Large intestine (tissue), 3 donors: ENCODE measurements around the gene LIN9. TPM values are rescaled to one million over a fixed set of nuclear protein-coding genes. Genes with fewer than 3 reads are reported as not detected.

Source experiments
- DNase-seq, 2 donors: peaks; one replicate each; pipeline versions ENCODE4 v3.0.0 to v3.0.0-alpha.2; 2013
- H3K27ac ChIP-seq: one replicate; pipeline ENCODE4 v1.5.1; 2013; ENCODE audit warnings: low read length
- H3K27me3 ChIP-seq: 2 replicates; pipeline ENCODE4 v1.6.1; 2013; ENCODE audit warnings: low read length; ENCODE audit not compliant: control insufficient read depth, insufficient read depth
- H3K36me3 ChIP-seq: 2 replicates; pipeline ENCODE4 v1.6.1; 2013; ENCODE audit warnings: low read length; ENCODE audit not compliant: control insufficient read depth, insufficient read depth
- H3K4me1 ChIP-seq: one replicate; pipeline ENCODE4 v1.6.1; 2013; ENCODE audit warnings: low read length; ENCODE audit not compliant: control insufficient read depth, insufficient read depth
- H3K4me3 ChIP-seq: one replicate; pipeline ENCODE4 v1.5.1; 2013; ENCODE audit warnings: low read length
- H3K9me3 ChIP-seq: one replicate; pipeline ENCODE4 v1.6.1; 2013; ENCODE audit warnings: mild to moderate bottlenecking, low read depth, low read length, moderate library complexity; ENCODE audit not compliant: control insufficient read depth
- WGBS: methylation state at CpG from one replicate; pipeline ENCODE4 v1.1.5; 2013; ENCODE audit warnings: low lambda C conversion rate; ENCODE audit not compliant: insufficient coverage; 5-methylcytosine and 5-hydroxymethylcytosine counted together
- polyA plus RNA-seq: library from polyadenylated mRNA; unstranded; fragments of 120-200 nt; gene quantifications from one replicate; pipeline ENCODE4 v1.2.1, GENCODE V29; 2013

Gene LIN9
- polyA plus RNA-seq, 1 donor, result 5.4 TPM

- H3K4me3 ChIP-seq, result no peak overlapping the region
- H3K4me1 ChIP-seq, result peaks cover 2% of the 10 kb centered on the region
- no peaks in the 10 kb centered on the region for H3K27me3 ChIP-seq
- 100% methylated on average over 1 of the region's 2 CpGs for WGBS
- no peaks in the 10 kb centered on the region for H3K9me3 ChIP-seq
- no peak for DNase-seq
- H3K36me3 ChIP-seq, result no peaks in the 10 kb centered on the region
- no peak overlapping the region for H3K27ac ChIP-seq
Measured at GRCh38 chr1:226306425-226306824, 2.5 kb downstream of the LIN9 start.

DNA sequence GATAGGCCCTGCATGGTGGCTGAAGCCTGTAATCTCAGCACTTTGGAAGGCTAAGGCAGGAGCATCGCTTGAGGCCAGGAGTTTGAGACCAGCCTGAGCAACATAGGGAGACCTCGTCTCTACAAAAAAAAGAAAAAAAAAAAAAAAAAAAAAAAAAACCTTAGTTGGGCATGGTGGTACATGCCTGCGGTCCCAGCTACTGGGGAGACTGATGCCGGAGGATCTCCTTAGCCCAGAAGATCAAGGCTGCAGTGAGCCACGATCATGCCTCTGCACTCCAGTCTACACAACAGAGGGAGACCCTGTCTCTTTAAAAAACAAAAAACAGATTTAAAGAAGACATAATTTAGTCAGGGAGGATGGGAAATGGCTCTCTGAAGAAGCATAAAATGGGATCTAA, 3.8 kb downstream of the LIN9 start:
- H3K4me1 ChIP-seq, result peaks cover 2% of the 10 kb centered on the region
- no peak for DNase-seq

DNA sequence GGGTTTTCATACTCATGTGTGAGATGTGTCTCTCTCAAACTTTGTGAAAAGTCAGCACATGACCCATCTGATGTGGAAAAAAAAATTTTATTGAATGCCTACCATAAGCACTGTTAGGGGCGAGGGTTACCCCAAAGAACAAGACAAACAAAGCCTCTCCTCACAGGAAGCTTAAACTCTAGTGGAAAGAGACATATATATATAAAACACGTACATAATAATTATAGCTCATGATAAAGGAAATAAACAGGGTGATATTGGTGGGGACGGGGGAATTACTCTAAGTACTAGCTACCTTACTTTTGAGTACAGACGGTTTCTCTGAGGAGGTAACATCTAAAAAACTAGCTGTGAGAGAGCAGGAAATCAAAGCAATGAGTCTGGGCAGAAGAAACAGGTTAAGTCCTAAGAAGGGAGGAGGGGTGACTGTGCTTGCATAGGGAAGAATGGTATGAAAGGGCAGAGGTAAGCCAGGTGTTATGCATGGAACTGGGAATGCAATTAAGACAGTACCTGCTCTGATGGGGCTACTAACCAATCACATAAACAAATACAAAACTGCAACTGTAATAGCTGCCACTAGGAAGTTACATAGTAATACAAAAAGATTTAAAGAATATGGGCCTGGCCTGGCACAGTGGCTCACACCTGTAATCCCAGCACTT, 4.5 kb downstream of the LIN9 start:
- Histone ChIP-seq H3K9me3 (no peaks in the 10 kb centered on the region), H3K27me3 (no peaks in the 10 kb centered on the region), H3K36me3 (no peaks in the 10 kb centered on the region), H3K4me3 (no peak overlapping the region), H3K27ac (no peak overlapping the region), H3K4me1 (peaks cover 2% of the 10 kb centered on the region)
- 100% methylated on average over 2 of the region's 4 CpGs for WGBS
- no peak for DNase-seq

More for the DNA sequence above, 3.8 kb downstream of the LIN9 start:
- Histone ChIP-seq H3K27me3 (no peaks in the 10 kb centered on the region), H3K4me3 (no peak overlapping the region), H3K27ac (no peak overlapping the region), H3K9me3 (no peaks in the 10 kb centered on the region), H3K36me3 (no peaks in the 10 kb centered on the region)
- WGBS, result no CpG with 5 or more reads among the region's 5 CpGs

DNA sequence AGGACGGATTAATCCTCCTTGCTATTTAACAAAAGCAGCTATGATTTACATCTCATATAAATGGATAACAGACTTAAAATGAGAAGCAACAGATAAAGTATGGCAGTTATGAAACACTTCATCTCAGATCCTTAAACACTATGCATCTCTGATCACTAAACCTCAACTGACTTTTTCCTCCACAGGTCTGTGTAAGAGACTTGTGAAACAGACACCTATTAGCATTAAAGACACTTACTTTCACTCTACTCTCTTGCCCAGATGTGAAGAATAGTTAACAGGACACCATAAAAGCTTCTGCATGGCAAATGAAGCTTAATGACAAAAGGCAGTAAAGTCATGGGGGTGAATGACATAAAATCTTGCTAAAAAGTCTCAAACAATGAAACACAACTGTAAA, 6.2 kb downstream of the LIN9 start:
- Histone ChIP-seq H3K27ac (no peak overlapping the region), H3K9me3 (no peaks in the 10 kb centered on the region), H3K27me3 (no peaks in the 10 kb centered on the region), H3K4me1 (no peaks in the 10 kb centered on the region), H3K4me3 (no peak overlapping the region), H3K36me3 (peaks cover 9% of the 10 kb centered on the region)
- DNase-seq, result no peak
- WGBS, result 100% methylated on average over 1 of the region's 1 CpG

- H3K4me1 ChIP-seq, result no peaks in the 10 kb centered on the region
- H3K4me3 ChIP-seq, result no peak overlapping the region
- peaks cover 23% of the 10 kb centered on the region for H3K36me3 ChIP-seq
- no peak overlapping the region for H3K27ac ChIP-seq
- no peaks in the 10 kb centered on the region for H3K27me3 ChIP-seq
- no peak for DNase-seq
- H3K9me3 ChIP-seq, result no peaks in the 10 kb centered on the region
- WGBS, result no CpG with 5 or more reads among the region's 5 CpGs
Measured at GRCh38 chr1:226296911-226297310, 12.1 kb downstream of the LIN9 start.

- H3K4me1 ChIP-seq, result no peaks in the 10 kb centered on the region
- H3K27me3 ChIP-seq, result no peaks in the 10 kb centered on the region
- no peak overlapping the region for H3K4me3 ChIP-seq
- WGBS, result 71% methylated on average over 1 of the region's 4 CpGs
- no peak for DNase-seq
- no peak overlapping the region for H3K27ac ChIP-seq
- peaks cover 24% of the 10 kb centered on the region for H3K36me3 ChIP-seq
- no peaks in the 10 kb centered on the region for H3K9me3 ChIP-seq
Measured at GRCh38 chr1:226293553-226293920, 15.4 kb downstream of the LIN9 start.

- no peaks in the 10 kb centered on the region for H3K4me1 ChIP-seq
- H3K27me3 ChIP-seq, result no peaks in the 10 kb centered on the region
- H3K9me3 ChIP-seq, result no peaks in the 10 kb centered on the region
- no peak for DNase-seq
- no peak overlapping the region for H3K27ac ChIP-seq
- H3K4me3 ChIP-seq, result no peak overlapping the region
- H3K36me3 ChIP-seq, result peaks cover 18% of the 10 kb centered on the region
- no CpG with 5 or more reads among the region's 2 CpGs for WGBS
Measured at GRCh38 chr1:226292874-226293552, 16.0 kb downstream of the LIN9 start.

- Histone ChIP-seq H3K27ac (no peak overlapping the region), H3K36me3 (peaks cover 6% of the 10 kb centered on the region), H3K9me3 (no peaks in the 10 kb centered on the region), H3K4me1 (no peaks in the 10 kb centered on the region), H3K4me3 (no peak overlapping the region), H3K27me3 (no peaks in the 10 kb centered on the region)
- WGBS, result 100% methylated on average over 1 of the region's 4 CpGs
- no peak for DNase-seq
Measured at GRCh38 chr1:226287587-226287986, 21.4 kb downstream of the LIN9 start.

- Histone ChIP-seq H3K4me3 (no peak overlapping the region), H3K4me1 (no peaks in the 10 kb centered on the region), H3K9me3 (no peaks in the 10 kb centered on the region), H3K27ac (no peak overlapping the region), H3K27me3 (no peaks in the 10 kb centered on the region), H3K36me3 (peaks cover 1% of the 10 kb centered on the region)
- no CpG with 5 or more reads among the region's 1 CpG for WGBS
- DNase-seq, result no peak
Measured at GRCh38 chr1:226281058-226281457, 27.9 kb downstream of the LIN9 start.

GRCh38 chr1:226279498-226279897, 29.5 kb downstream of the LIN9 start:
- H3K4me1 ChIP-seq, result no peaks in the 10 kb centered on the region
- no peak for DNase-seq
- H3K27me3 ChIP-seq, result no peaks in the 10 kb centered on the region
- H3K36me3 ChIP-seq, result no peaks in the 10 kb centered on the region
- no peaks in the 10 kb centered on the region for H3K9me3 ChIP-seq
- WGBS, result no CpG with 5 or more reads among the region's 5 CpGs
- H3K27ac ChIP-seq, result no peak overlapping the region
- no peak overlapping the region for H3K4me3 ChIP-seq

GRCh38 chr1:226277897-226278296, 31.1 kb downstream of the LIN9 start:
- H3K4me3 ChIP-seq, result no peak overlapping the region

More at GRCh38 chr1:226277897-226278296, 31.1 kb downstream of the LIN9 start:
- H3K36me3 ChIP-seq, result no peaks in the 10 kb centered on the region
- H3K4me1 ChIP-seq, result no peaks in the 10 kb centered on the region
- DNase-seq, result no peak
- H3K27ac ChIP-seq, result no peak overlapping the region
- H3K27me3 ChIP-seq, result no peaks in the 10 kb centered on the region
- no CpG with 5 or more reads among the region's 8 CpGs for WGBS
- no peaks in the 10 kb centered on the region for H3K9me3 ChIP-seq
